ENCODE data around the gene BCDIN3D. TPM values are rescaled to one million over a fixed set of nuclear protein-coding genes. Genes with fewer than 3 reads are reported as not detected.
"Not testable (repeated sequence)": the region's sequence is repeated elsewhere in the genome, so short reads cannot be mapped to it uniquely, and the experiment has no call there.

The BCDIN3D gene
- total RNA-seq, 1 donor from 2014 or later: 3.3 TPM

GRCh38 chr12:49872381-49872780 lies 29.5 kb upstream of the BCDIN3D start:
- DNase-seq (ENCODE audit: low spot score): peak; percentile 36
- Mint-ChIP-seq H3K27me3 (ENCODE audit: low read depth) (no peaks in the 10 kb centered on the region), H3K27ac (ENCODE audit: unreplicated experiment) (no peak overlapping the region), H3K36me3 (ENCODE audit: low read depth) (no peaks in the 10 kb centered on the region), H3K9me3 (ENCODE audit: low read depth) (no peaks in the 10 kb centered on the region), H3K4me1 (ENCODE audit: low read depth) (peaks cover 19% of the 10 kb centered on the region), H3K4me3 (ENCODE audit: unreplicated experiment) (no peak overlapping the region)
- TF ChIP-seq, protein P1, sequence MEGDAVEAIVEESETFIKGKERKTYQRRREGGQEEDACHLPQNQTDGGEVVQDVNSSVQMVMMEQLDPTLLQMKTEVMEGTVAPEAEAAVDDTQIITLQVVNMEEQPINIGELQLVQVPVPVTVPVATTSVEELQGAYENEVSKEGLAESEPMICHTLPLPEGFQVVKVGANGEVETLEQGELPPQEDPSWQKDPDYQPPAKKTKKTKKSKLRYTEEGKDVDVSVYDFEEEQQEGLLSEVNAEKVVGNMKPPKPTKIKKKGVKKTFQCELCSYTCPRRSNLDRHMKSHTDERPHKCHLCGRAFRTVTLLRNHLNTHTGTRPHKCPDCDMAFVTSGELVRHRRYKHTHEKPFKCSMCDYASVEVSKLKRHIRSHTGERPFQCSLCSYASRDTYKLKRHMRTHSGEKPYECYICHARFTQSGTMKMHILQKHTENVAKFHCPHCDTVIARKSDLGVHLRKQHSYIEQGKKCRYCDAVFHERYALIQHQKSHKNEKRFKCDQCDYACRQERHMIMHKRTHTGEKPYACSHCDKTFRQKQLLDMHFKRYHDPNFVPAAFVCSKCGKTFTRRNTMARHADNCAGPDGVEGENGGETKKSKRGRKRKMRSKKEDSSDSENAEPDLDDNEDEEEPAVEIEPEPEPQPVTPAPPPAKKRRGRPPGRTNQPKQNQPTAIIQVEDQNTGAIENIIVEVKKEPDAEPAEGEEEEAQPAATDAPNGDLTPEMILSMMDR (IDR thresholded peaks at IDR 0.05): no peak

DNA sequence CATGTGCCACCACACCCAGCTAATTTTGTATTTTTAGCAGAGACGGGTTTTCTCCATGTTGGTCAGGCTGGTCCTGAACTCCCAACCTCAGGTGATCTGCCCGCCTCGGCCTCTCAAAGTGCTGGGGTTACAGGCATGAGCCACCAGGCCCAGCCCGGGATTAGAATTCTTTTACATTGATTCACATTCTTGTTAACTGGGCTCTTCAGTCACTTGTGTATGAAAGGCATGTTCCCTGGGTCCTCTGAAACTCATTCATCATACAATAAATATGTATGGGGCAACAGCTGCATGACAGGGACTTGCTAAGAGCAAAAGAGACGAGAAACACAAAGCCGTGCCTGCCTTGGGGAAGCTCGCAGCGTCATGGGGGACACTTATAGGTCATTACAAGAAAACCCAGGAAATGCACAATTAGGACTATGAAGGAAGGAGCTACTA lies 28.9 kb upstream of the BCDIN3D start:
- peaks cover 19% of the 10 kb centered on the region for H3K4me1 Mint-ChIP-seq (ENCODE audit: low read depth)
- peak overlapping the region; percentile 86 for H3K27ac Mint-ChIP-seq (ENCODE audit: unreplicated experiment)
- peak; percentile 21 for DNase-seq (ENCODE audit: low spot score)
- not testable (repeated sequence) for H3K36me3 Mint-ChIP-seq (ENCODE audit: low read depth); H3K27me3 Mint-ChIP-seq (ENCODE audit: low read depth); H3K4me3 Mint-ChIP-seq (ENCODE audit: unreplicated experiment); H3K9me3 Mint-ChIP-seq (ENCODE audit: low read depth)

GRCh38 chr12:49871263-49871561 lies 28.3 kb upstream of the BCDIN3D start:
- TF ChIP-seq, protein P1 (IDR thresholded peaks at IDR 0.05): no peak
- H3K9me3 Mint-ChIP-seq (ENCODE audit: low read depth): no peaks in the 10 kb centered on the region
- no peaks in the 10 kb centered on the region for H3K27me3 Mint-ChIP-seq (ENCODE audit: low read depth)
- H3K4me1 Mint-ChIP-seq (ENCODE audit: low read depth): peaks cover 19% of the 10 kb centered on the region
- no peaks in the 10 kb centered on the region for H3K36me3 Mint-ChIP-seq (ENCODE audit: low read depth)
- no peak overlapping the region for H3K4me3 Mint-ChIP-seq (ENCODE audit: unreplicated experiment)
- DNase-seq (ENCODE audit: low spot score): no peak
- H3K27ac Mint-ChIP-seq (ENCODE audit: unreplicated experiment): no peak overlapping the region

- no peak for DNase-seq (ENCODE audit: low spot score)
- Mint-ChIP-seq H3K9me3 (ENCODE audit: low read depth) (no peaks in the 10 kb centered on the region), H3K27me3 (ENCODE audit: low read depth) (peaks cover 1% of the 10 kb centered on the region), H3K36me3 (ENCODE audit: low read depth) (no peaks in the 10 kb centered on the region), H3K4me1 (ENCODE audit: low read depth) (peaks cover 19% of the 10 kb centered on the region), H3K27ac (ENCODE audit: unreplicated experiment) (no peak overlapping the region), H3K4me3 (ENCODE audit: unreplicated experiment) (no peak overlapping the region)
- TF ChIP-seq, protein P1 (IDR thresholded peaks at IDR 0.05): no peak
These were observed 27.8 kb upstream of the BCDIN3D start for GRCh38 chr12:49870501-49871262.

DNA sequence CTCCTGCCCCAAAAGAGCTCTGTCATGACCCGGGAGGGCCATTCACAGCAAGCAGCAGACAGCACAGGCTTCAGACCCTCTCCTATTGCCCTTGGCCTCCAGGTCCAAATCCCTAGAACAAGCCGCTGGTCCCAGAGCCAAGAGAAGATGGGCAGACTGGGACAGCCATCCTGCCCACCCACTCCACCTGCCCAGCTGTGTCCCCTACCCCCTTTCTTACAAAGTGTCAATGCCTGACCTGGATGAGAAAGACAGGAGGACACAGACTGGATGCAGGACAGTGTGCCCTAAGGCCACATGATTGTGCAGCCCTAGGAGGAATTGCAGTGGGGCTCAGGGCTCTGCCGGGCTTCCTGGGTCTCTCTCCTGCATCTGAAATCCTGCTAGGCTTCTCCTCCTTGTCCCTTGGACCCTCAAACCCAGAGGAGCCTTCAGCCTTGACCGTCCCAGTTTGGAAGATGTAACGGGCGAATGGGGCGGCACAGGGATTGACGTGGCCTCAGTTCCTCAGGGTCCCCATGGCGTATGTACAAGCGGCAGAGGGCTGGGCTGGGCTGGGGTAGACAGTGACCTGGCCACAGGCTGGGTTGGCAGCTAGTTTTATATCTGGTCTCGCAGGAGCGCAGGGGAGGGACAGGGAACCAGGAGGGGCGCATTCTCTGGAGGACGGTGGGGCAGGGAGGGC lies 27.1 kb upstream of the BCDIN3D start:
- Mint-ChIP-seq H3K27ac (ENCODE audit: unreplicated experiment) (no peak overlapping the region), H3K4me1 (ENCODE audit: low read depth) (peaks cover 19% of the 10 kb centered on the region), H3K36me3 (ENCODE audit: low read depth) (no peaks in the 10 kb centered on the region), H3K9me3 (ENCODE audit: low read depth) (no peaks in the 10 kb centered on the region), H3K27me3 (ENCODE audit: low read depth) (peaks cover 5% of the 10 kb centered on the region), H3K4me3 (ENCODE audit: unreplicated experiment) (no peak overlapping the region)
- TF ChIP-seq, protein P1 (IDR thresholded peaks at IDR 0.05): no peak
- DNase-seq (ENCODE audit: low spot score): peak; percentile 56

All from chondrocyte (in vitro differentiated cells).